ENCODE results near the gene MYH14.

DNA sequence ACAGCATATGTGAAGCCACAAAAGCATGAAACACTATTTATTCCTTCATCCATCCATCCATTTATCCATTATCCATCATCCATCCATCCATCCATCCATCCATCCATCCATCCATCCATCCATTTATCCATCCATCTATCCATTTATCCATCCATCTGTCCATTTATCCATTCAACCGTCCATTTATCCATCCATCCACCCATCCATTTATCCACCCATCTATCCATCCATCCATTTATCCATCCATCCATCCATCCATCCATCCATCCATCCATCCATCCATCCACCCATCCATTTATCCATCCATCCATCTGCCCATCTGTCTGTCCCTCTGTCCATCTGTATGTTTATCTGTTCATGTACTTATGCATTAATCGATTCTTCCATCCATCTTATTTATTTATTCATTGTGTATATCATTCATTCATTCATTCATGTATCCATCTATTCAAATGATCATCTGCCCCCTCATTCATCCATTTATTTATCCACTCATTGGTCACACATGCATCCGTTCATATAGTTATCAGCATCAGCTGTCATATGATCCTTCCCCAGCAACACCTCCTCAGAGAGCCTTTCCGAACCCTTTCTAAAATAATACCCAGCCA lies 7.0 kb upstream of the MYH14 start:
- TF ChIP-seq CTCF (IDR thresholded peaks at IDR 0.05): no peak
- no peak for TF ChIP-seq POLR2A (IDR thresholded peaks at IDR 0.05)
